Stimulated activated CD4-positive, alpha-beta T cell treated with anti-CD3 and anti-CD28 coated beads, Interleukin-4, amount 100 ng/mL, for 24 hours (primary cell): ENCODE measurements around the gene IFT81.
A peak's percentile ranks its signal among the peaks of the same experiment; 100 is the strongest.
"Not testable (repeated sequence)": the region's sequence is repeated elsewhere in the genome, so short reads cannot be mapped to it uniquely, and the experiment has no call there.

Source experiments
- DNase-seq: peaks from one replicate; pipeline ENCODE4 v3.0.0-alpha.2; 2020

IFT81 gene

DNA sequence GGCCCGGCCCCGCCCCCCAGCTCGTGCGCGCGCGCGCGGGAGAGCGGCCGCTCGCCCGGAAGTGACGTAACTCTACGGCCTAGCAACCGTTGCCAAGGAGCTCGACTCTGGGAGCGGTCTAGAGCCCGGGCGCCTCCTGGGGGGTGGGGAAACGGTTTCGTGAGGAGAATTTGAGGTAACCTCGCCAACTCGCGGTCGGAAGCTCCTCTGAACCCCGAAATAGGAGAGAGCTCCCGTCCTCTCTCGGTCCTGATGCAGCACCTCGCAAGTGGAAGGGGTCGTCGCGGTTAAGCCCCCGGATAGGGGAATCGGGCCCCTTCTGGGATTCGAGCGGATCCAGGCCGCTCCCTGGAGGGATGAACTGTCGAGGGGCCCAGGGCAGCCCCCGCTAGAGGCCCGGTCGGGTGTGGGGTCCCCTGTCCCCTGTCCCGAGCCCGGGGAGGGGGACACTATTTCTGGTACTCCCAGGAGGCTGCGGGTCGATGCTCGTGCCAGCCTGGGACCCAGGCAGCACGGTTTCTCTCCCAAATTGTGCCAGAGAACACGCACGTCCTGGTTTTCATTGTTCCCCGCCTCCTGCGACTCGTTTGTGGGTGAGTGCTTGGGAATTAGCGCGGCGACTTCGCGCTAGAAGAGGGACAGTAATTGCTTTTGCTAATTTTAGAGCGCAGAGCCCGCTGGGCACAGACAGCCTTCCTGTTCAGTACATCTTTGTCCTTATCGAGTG, at the start of gene IFT81:
Gene IFT81, plus strand, starts transcription at position 89 of the 727 bp plus-strand sequence. CDS start 3,024 bp downstream, outside the sequence.
- peak; percentile 95 for DNase-seq

GRCh38 chr12:110075880-110076279, 48.3 kb upstream of the IFT81 start:
- DNase-seq: no peak

GRCh38 chr12:110077800-110078199, 46.4 kb upstream of the IFT81 start:
- no peak for DNase-seq

GRCh38 chr12:110079477-110080400, 44.4 kb upstream of the IFT81 start:
- peak; percentile 75 for DNase-seq

DNA sequence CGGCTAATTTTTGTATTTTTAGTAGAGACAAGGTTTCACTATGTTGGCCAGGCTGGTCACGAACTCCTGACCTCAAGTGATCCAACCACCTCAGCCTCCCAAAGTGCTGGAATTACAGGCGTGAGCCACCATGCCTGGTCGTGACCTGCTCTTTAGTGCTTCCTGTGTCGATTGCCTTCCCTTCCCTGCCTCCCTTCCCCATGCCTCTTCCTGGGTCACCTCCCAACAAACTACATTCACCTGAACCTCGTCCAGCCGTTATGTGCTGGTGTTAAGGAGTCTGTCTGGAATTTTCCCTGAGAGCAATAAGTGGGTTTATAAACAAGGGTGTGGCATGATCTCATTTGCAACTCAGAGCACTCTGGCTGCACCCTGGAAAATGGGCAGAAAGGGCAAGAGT, 43.7 kb upstream of the IFT81 start:
- no peak for DNase-seq

DNA sequence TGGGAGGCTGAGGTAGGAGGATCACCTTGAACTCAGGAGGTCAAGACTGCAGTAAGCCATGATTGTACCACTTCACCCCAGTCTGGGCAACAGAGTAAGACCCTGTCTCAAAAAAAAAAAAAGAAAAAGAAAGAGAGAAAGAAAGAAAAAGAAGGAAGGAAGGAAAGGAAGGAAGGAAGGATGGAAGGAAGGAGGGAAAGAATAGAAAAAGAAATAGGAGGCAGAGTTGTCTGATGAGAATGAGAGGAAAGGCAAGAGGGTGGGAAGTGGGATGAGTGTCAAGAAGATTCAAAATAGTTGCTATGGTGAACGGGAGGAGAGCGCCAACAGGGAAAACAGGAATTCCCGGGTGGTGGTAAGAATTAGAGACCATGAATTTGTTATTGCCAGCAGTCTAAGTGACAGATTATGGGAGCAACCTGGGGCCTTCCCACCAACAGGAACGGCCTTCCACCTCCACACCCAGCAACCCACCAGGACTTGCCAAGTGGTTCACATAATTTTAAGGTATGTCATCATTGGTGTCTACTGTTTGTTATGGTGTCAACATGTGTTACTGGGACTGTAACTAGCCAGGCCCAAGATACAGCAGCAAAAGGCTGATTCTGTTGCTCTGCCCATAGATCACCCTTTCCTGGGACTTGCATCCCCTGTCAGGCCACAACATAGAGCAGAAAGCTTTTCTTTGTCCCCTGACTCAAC, 39.7 kb upstream of the IFT81 start:
- no peak for DNase-seq

DNA sequence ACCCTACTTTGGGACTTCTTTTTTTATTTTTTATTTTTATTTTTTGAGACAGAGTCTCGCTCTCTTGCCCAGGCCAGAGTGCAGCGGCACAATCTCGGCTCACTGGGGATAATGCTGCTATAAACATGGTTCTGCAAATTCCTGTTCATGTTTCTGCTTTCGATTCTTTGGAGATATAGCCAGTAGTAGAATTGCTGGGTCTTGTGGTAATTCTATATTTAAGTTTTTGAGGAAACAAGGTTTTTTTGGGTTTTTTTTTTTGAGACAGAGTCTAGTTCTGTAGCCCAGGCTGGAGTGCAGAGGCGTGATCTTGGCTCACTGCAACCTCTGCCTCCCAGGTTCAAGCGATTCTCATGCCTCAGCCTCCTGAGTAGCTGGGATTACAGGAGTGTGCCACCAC, 35.9 kb upstream of the IFT81 start:
- not testable (repeated sequence) for DNase-seq

GRCh38 chr12:110088936-110089335, 35.2 kb upstream of the IFT81 start:
- no peak for DNase-seq

GRCh38 chr12:110090266-110091135, 33.7 kb upstream of the IFT81 start:
- no peak for DNase-seq

GRCh38 chr12:110091136-110091711, 32.9 kb upstream of the IFT81 start:
- no peak for DNase-seq

GRCh38 chr12:110093631-110094311, 30.4 kb upstream of the IFT81 start:
- DNase-seq: no peak

GRCh38 chr12:110100315-110100970, 23.7 kb upstream of the IFT81 start:
- DNase-seq: peak; percentile 70

DNA sequence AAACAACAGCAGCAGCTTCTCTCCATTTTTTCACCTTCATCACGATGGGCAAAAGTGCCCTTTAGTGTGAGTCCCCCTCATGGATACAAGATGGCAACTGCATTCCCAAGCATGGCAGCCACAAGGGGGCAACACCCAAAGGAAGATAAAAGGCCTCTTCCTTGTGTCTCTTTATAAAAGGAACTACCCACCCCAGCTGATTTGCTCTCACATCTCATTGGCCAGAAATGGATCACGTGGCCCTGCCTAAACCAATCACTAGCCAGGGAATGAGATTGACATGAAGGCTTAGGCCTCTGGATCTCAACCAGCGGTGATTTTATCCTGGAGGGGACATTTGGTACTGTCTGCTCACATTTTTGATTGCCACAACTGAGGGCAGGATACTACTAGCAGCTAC, 21.9 kb upstream of the IFT81 start:
- DNase-seq: peak; percentile 47

DNA sequence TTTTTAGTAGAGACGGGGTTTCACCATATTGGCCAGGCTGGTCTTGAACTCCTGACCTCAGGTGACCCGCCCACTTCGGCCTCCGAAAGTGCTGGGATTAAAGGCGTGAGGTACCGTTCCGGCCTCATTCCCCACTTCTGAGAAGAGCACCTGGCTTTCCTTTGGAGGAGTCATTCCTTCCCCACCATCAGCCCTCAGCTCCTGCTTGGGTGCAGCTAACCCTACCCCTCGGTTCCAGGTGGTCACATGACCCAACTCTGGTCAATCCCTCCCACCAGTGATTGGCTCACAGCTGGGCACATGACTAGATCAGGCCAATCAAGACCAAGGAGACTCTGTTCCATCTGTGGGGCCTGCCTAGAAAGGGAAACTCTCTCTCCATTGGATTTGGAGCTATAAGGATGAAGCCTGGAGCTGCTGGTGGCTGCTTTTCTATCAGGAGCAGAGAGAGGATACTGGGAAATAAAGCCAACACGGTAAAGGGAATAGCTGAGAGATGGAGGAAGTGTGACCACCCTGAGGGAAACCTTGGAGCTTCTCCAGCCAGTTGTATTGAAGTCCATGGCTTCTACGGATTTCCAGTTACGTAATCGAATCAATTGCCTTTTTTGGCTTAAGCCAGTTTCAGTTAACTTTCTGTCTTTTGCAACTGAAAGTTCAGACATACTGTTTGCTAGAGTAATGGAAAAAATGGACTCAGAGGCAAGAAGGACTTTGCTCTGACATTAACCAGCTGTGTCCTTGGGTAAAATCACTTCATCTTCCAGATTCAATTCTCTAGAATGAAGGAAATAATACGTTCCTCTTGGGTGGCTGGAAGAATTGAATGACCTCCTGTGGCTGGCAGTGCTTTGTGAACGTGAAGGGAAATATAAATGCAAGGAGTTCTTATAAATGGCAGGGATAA, 19.7 kb upstream of the IFT81 start:
- DNase-seq: no peak

GRCh38 chr12:110105159-110105558, 19.0 kb upstream of the IFT81 start:
- no peak for DNase-seq

DNA sequence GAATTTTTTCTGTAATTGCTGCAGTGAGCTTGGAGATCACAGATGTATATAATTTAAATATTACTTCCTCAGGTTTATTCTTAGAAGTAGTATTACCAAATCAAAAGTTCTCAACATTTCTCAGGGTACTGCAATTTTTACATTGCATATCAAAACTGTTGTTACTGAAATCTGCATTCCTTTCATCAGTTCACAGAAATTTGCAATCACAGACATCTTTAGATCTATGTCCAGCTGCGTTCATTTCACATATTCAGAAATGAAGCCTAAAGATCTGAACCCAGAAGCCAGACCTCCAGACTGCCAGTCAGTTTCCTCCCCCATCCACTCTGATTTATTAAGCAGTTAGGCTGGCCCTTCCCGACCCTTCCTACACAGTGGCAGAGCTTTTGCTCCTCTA, 18.2 kb upstream of the IFT81 start:
- DNase-seq: no peak

DNA sequence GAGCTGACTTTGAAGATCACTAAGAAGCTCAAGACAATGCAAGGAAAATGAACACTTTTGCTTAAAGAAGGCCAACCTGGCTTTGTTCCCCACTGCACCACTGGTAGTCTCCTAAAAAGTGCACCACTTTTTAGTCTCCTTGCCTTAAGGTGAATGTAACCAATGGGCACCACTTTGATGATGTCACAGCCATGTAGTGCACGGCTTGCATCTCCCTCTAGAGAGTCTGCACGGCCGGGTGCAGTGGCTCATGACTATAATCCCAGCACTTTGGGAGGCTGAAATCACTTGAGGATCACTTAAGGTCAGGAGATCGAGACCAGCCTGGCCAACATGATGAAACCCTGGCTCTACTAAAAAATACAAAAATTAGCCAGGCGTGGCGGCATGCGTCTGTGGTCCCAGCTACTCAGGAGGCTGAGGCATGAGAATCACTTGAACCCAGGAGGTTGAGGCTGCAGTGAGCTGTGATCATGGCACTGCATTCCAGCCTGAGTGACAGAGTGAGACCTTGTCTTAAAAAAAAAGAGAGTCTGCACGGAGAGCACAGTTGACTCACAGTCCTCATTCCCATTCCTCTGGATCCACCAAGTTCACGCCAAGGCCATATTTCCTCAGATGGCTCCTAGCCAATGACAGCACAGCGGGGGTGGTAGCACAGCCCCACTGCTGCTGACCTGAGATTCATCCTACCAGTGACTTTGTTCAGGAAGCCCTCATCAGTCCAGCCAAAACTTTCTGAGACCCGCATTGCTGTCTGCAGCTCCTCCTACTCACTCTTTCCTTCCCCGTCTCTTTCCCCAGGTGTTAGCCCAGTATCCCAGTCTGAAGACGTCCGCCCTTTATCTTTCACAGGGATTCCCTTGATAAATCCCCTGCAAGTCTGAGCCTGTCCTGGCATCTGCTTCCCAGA, 16.5 kb upstream of the IFT81 start:
- no peak for DNase-seq

- DNase-seq: no peak
Measured at GRCh38 chr12:110108309-110109036, 15.7 kb upstream of the IFT81 start.
